ENCODE data around the gene PFKM.

PFKM gene

GRCh38 chr12:48119078-48119833, at the start of gene PFKM:
Gene PFKM, plus strand, starts transcription at chr12:48119364. Its CDS starts 3,411 bp downstream, at chr12:48122775.
- H3K4me1 Mint-ChIP-seq (ENCODE audit: low read depth) = peaks cover 13% of the 10 kb centered on the region
- intact Hi-C loops (cut with micrococcal nuclease) = no loop called here
- H3K4me3 Mint-ChIP-seq = peak within 1 kb of the TSS; percentile 87
- no peaks in the 10 kb centered on the region for H3K36me3 Mint-ChIP-seq (ENCODE audit: low read depth)
- peaks cover 14% of the 10 kb centered on the region for H3K27me3 Mint-ChIP-seq
- peak within 1 kb of the TSS; percentile 69 for H3K27ac Mint-ChIP-seq
- H3K9me3 Mint-ChIP-seq = no peaks in the 10 kb centered on the region

GRCh38 chr12:48070033-48070432, 49.1 kb upstream of the PFKM start:
- Mint-ChIP-seq H3K36me3 (ENCODE audit: low read depth) (peaks cover 80% of the 10 kb centered on the region), H3K27me3 (no peaks in the 10 kb centered on the region), H3K27ac (no peak overlapping the region), H3K4me1 (ENCODE audit: low read depth) (no peaks in the 10 kb centered on the region), H3K4me3 (no peak overlapping the region), H3K9me3 (no peaks in the 10 kb centered on the region)
- intact Hi-C loops (cut with micrococcal nuclease) = no loop called here

- H3K4me1 Mint-ChIP-seq (ENCODE audit: low read depth) = peaks cover 4% of the 10 kb centered on the region
- H3K36me3 Mint-ChIP-seq (ENCODE audit: low read depth) = peaks cover 79% of the 10 kb centered on the region
- H3K4me3 Mint-ChIP-seq = no peak overlapping the region
Measured at GRCh38 chr12:48070731-48071130, 48.4 kb upstream of the PFKM start.

DNA sequence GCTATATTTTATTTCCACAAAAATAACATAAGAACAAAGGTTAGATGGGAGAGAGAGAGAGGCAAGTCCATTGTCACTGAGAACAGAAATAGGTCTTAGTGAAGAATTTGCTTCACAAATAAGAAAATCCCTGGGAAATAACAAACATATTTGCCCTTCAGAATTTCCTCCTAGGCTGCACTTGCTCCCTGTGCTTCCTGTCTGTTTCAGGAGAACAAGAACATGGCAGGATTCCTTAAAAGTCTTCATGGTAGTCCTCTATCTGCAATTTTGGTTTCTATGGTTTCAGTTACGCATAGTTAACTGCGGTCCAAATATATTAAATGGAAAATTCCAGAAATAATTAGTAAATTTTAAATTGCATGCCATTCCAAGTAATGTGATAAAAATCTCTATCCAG, 47.4 kb upstream of the PFKM start:
- Mint-ChIP-seq H3K27ac (no peak overlapping the region), H3K4me3 (no peak overlapping the region), H3K4me1 (ENCODE audit: low read depth) (peaks cover 5% of the 10 kb centered on the region), H3K36me3 (ENCODE audit: low read depth) (peaks cover 72% of the 10 kb centered on the region), H3K27me3 (no peaks in the 10 kb centered on the region), H3K9me3 (no peaks in the 10 kb centered on the region)
- intact Hi-C loops (cut with micrococcal nuclease) = no loop called here

More at GRCh38 chr12:48070731-48071130, 48.4 kb upstream of the PFKM start:
- H3K27me3 Mint-ChIP-seq = no peaks in the 10 kb centered on the region
- intact Hi-C loops (cut with micrococcal nuclease) = no loop called here
- H3K9me3 Mint-ChIP-seq = no peaks in the 10 kb centered on the region
- H3K27ac Mint-ChIP-seq = no peak overlapping the region

DNA sequence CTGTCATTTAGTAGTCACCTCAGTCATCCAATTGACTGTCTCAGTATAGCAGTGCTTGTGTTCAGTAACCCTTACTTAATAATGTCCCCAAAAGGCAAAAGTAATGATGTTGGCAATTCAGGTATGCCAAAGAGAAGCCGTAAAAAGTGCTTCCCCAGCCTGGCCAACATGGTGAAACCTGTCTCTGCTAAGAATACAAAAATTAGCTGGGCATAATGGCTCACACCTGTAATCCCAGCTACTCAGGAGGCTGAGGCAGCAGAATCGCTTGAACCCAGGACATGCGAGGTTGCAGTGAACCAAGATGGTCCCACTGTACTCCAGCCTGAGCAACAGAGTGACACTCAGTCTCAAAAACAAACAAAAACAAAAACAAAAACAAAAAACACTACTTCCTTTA, 46.9 kb upstream of the PFKM start:
- no peaks in the 10 kb centered on the region for H3K9me3 Mint-ChIP-seq
- no peak overlapping the region for H3K4me3 Mint-ChIP-seq
- H3K27ac Mint-ChIP-seq = no peak overlapping the region
- intact Hi-C loops (cut with micrococcal nuclease) = no loop called here
- H3K36me3 Mint-ChIP-seq (ENCODE audit: low read depth) = peaks cover 72% of the 10 kb centered on the region
- peaks cover 5% of the 10 kb centered on the region for H3K4me1 Mint-ChIP-seq (ENCODE audit: low read depth)
- no peaks in the 10 kb centered on the region for H3K27me3 Mint-ChIP-seq

GRCh38 chr12:48074266-48074665, 44.9 kb upstream of the PFKM start:
- H3K36me3 Mint-ChIP-seq (ENCODE audit: low read depth) = peaks cover 67% of the 10 kb centered on the region
- intact Hi-C loops (cut with micrococcal nuclease) = no loop called here
- H3K27ac Mint-ChIP-seq = no peak overlapping the region
- no peaks in the 10 kb centered on the region for H3K27me3 Mint-ChIP-seq
- H3K4me1 Mint-ChIP-seq (ENCODE audit: low read depth) = peaks cover 5% of the 10 kb centered on the region
- no peaks in the 10 kb centered on the region for H3K9me3 Mint-ChIP-seq
- no peak overlapping the region for H3K4me3 Mint-ChIP-seq

DNA sequence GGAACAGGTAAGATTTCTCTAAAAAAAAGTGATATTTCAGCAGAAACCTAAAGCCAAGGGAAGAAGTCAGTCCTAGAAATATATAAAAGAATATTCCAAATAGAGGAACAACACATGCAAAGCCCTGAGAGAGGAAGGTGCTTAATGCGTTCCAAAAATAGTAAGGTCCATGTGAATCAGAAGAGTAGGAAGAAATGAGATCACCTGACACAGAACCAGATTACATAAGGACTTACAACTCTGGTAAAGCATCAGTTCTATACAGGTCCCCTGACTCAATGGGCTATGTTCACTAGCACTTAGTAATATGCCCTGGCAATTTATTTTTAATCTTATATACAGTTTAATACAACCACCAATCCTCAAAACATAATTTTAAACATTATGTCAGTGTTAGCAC, 43.3 kb upstream of the PFKM start:
- H3K27ac Mint-ChIP-seq = no peak overlapping the region
- intact Hi-C loops (cut with micrococcal nuclease) = no loop called here
- H3K4me3 Mint-ChIP-seq = no peak overlapping the region
- H3K4me1 Mint-ChIP-seq (ENCODE audit: low read depth) = peaks cover 5% of the 10 kb centered on the region
- peaks cover 65% of the 10 kb centered on the region for H3K36me3 Mint-ChIP-seq (ENCODE audit: low read depth)
- no peaks in the 10 kb centered on the region for H3K27me3 Mint-ChIP-seq
- H3K9me3 Mint-ChIP-seq = no peaks in the 10 kb centered on the region

GRCh38 chr12:48077111-48077510, 42.1 kb upstream of the PFKM start:
- H3K27me3 Mint-ChIP-seq = no peaks in the 10 kb centered on the region
- no peaks in the 10 kb centered on the region for H3K9me3 Mint-ChIP-seq
- no peak overlapping the region for H3K4me3 Mint-ChIP-seq
- H3K4me1 Mint-ChIP-seq (ENCODE audit: low read depth) = peaks cover 5% of the 10 kb centered on the region
- intact Hi-C loops (cut with micrococcal nuclease) = no loop called here
- H3K27ac Mint-ChIP-seq = no peak overlapping the region
- H3K36me3 Mint-ChIP-seq (ENCODE audit: low read depth) = peaks cover 73% of the 10 kb centered on the region

DNA sequence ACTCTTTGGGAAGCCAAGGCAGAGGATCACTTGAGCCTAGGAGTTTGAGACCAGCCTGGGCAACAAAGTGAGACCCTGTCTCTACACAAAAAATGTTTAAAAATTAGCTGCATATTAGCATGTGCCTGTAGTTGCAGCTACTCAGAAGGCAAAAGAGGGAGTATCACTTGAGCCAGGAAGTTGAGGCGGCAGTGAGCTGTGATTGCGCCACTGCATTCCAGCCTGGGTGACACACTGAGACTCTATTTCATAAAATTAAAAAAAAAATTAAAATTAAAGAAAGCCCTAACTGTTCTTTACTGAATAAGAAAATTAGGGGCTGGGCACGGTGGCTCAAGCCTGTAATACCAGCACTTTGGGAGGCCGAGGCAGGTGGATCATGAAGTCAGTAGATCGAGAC, 40.3 kb upstream of the PFKM start:
- Mint-ChIP-seq H3K4me3 (no peak overlapping the region), H3K27ac (no peak overlapping the region), H3K27me3 (no peaks in the 10 kb centered on the region), H3K4me1 (ENCODE audit: low read depth) (peaks cover 5% of the 10 kb centered on the region), H3K36me3 (ENCODE audit: low read depth) (peaks cover 73% of the 10 kb centered on the region), H3K9me3 (no peaks in the 10 kb centered on the region)
- intact Hi-C loops (cut with micrococcal nuclease) = no loop called here

DNA sequence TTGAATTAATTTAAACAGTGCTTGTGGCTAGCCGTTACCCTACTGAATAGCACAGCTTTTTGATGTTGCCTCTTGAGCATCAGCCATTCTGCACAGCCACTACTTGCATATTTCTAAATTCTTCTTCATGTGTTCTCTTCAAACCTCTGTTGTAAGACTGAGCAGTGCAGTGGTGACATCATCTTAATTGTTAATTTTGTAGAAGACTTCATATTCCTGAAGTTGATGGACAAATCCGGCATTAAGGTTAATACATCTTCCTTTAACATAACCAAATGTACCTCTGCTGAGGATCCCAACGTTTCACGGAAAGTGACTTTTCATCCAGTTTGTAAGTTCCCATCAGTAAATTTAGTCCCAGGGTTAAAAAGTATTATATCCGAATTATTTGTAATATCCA, 38.9 kb upstream of the PFKM start:
- Mint-ChIP-seq H3K36me3 (ENCODE audit: low read depth) (peaks cover 70% of the 10 kb centered on the region), H3K9me3 (no peaks in the 10 kb centered on the region), H3K4me3 (no peak overlapping the region), H3K4me1 (ENCODE audit: low read depth) (peaks cover 13% of the 10 kb centered on the region), H3K27ac (no peak overlapping the region), H3K27me3 (no peaks in the 10 kb centered on the region)
- intact Hi-C loops (cut with micrococcal nuclease) = no loop called here

DNA sequence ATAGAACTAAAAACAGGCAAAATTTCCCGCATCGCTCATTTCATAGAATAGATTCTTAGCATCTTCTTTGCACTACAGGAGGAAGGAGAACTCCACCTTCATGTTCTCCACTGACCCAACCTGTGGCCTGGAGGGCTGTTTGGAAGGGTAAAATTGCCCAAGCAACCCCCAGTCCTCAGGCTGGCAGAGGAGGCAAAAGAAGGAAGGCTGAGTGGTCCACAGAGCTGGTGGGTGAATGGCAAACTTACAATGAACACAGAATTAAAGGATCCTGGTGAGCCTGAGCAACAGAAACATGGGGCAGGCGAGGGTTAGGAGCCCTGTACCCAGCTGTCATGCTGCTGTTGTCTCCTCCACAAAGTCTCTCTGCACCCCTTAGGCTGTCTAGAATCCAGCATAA, 38.3 kb upstream of the PFKM start:
- no peak overlapping the region for H3K4me3 Mint-ChIP-seq
- peaks cover 72% of the 10 kb centered on the region for H3K36me3 Mint-ChIP-seq (ENCODE audit: low read depth)
- no peaks in the 10 kb centered on the region for H3K9me3 Mint-ChIP-seq
- H3K4me1 Mint-ChIP-seq (ENCODE audit: low read depth) = peaks cover 8% of the 10 kb centered on the region
- H3K27ac Mint-ChIP-seq = no peak overlapping the region
- no peaks in the 10 kb centered on the region for H3K27me3 Mint-ChIP-seq
- intact Hi-C loops (cut with micrococcal nuclease) = no loop called here

DNA sequence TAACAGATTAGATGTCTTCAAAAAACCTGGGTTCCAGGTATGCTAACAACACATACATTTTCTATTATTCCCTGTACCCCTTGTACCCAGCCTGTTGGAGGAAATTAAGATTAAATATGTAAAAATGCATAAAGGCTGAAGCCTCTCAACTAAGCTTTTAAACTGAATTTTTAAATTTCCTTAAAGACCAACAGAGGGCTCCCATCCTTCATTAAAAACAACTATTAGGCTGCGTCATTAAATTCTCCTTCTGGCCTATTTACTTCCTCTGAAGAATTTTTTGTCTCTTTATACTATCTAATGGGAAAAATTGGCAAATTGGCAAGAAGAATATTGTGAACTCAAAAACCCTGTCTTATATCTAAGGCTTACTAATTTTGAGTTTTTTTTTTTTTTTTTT, 35.1 kb upstream of the PFKM start:
- Mint-ChIP-seq H3K36me3 (ENCODE audit: low read depth) (peaks cover 84% of the 10 kb centered on the region), H3K4me3 (no peak overlapping the region), H3K27ac (no peak overlapping the region), H3K4me1 (ENCODE audit: low read depth) (peaks cover 8% of the 10 kb centered on the region), H3K9me3 (no peaks in the 10 kb centered on the region), H3K27me3 (no peaks in the 10 kb centered on the region)
- intact Hi-C loops (cut with micrococcal nuclease) = loop anchor here (2.0 kb wide), 1 partner anchor 81 kb away; no protein-coding TSS in a partner anchor

DNA sequence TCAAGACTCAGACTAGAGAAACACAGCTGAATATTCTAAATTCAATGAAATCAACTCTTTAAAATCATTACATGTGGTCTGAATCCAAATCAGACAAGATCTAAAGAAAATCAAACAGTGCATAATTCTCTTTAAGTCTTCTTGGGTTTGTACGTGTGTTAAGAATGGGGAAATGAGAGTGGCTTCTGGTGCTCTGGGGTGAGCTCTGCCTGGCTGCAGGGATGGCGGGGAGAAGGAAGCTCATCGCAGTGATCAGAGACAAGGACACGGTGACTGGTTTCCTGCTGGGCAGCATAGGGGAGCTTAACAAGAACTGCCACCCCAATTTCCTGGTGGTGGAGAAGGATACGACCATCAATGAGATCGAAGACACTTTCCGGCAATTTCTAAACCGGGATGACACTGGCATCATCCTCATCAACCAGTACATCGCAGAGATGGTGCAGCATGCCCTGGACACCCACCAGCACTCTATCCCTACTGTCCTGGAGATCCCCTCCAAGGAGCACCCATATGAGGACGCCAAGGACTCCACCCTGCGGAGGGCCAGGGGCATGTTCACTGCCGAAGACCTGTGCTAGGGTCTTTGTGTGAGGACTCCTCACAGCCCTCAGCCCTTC, 34.2 kb upstream of the PFKM start:
- intact Hi-C loops (cut with micrococcal nuclease) = loop anchor here (2.0 kb wide), 1 partner anchor 80 kb away; no protein-coding TSS in a partner anchor
- peak overlapping the region; percentile 10 for H3K27ac Mint-ChIP-seq
- no peaks in the 10 kb centered on the region for H3K27me3 Mint-ChIP-seq
- H3K36me3 Mint-ChIP-seq (ENCODE audit: low read depth) = peaks cover 81% of the 10 kb centered on the region
- H3K4me3 Mint-ChIP-seq = no peak overlapping the region
- no peaks in the 10 kb centered on the region for H3K9me3 Mint-ChIP-seq
- H3K4me1 Mint-ChIP-seq (ENCODE audit: low read depth) = peaks cover 8% of the 10 kb centered on the region

- no peak overlapping the region for H3K4me3 Mint-ChIP-seq
- intact Hi-C loops (cut with micrococcal nuclease) = no loop called here
- no peak overlapping the region for H3K27ac Mint-ChIP-seq
- no peaks in the 10 kb centered on the region for H3K9me3 Mint-ChIP-seq
- H3K27me3 Mint-ChIP-seq = no peaks in the 10 kb centered on the region
- H3K4me1 Mint-ChIP-seq (ENCODE audit: low read depth) = peaks cover 8% of the 10 kb centered on the region
- H3K36me3 Mint-ChIP-seq (ENCODE audit: low read depth) = peaks cover 80% of the 10 kb centered on the region
Measured at GRCh38 chr12:48086327-48086726, 32.8 kb upstream of the PFKM start.

Measured in dendritic cell treated with granulocyte-macrophage colony-stimulating factor and Interleukin-4, amounts not matched to agents 40 ng/mL and 50 ng/mL, for 4 days (primary cell).